GM19395 (cell line): Measurements from ENCODE around the gene CEP131.

Experiments used
- ATAC-seq: cut with Tn5 transposase; IDR thresholded peaks from one replicate; pipeline ENCODE4 v1.9.1; 2021; ENCODE audit warnings: mild to moderate bottlenecking, moderate library complexity; ENCODE audit not compliant: unreplicated experiment

Gene CEP131

DNA sequence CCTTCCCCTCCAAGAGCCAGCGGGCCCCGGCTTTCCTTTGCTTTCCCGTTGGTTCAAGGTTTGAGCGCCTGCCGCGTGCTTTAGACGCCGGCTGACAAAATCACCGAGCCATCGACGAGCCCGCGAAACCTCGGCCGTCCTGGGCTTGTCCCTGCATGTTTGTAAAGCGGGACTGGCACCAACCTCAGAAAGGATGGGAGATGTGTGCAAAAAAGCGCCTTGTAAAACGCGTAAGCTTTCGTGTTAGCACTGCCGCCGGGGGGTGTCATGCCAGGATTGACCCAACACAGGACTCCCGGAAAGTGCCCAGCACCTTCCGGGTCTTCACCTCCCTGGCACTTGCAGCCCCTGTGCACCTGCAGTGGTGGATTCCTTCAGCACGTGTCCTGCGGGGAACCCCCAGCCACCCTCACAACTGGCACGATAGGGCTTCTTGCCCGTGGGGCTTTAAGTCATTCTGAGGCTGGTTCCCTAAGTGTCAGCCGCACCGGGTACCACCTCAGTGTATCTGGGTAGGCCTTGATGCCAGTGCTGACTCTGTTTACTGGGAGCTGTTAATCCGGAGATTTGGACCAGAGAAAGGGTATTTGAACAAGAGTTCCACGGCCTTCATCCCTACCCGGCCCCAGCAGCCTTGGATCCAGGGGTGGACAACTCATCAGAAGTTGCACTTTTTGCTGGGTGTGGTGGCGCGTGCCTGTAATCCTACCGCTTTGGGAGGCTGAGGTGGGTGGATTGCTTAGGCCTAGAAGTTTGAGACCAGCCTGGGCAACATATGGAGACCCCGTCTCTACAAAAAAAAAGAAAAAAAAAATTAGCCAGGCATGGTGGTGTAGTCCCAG is 17.2 kb upstream of the CEP131 start:
- ATAC-seq: no peak

DNA sequence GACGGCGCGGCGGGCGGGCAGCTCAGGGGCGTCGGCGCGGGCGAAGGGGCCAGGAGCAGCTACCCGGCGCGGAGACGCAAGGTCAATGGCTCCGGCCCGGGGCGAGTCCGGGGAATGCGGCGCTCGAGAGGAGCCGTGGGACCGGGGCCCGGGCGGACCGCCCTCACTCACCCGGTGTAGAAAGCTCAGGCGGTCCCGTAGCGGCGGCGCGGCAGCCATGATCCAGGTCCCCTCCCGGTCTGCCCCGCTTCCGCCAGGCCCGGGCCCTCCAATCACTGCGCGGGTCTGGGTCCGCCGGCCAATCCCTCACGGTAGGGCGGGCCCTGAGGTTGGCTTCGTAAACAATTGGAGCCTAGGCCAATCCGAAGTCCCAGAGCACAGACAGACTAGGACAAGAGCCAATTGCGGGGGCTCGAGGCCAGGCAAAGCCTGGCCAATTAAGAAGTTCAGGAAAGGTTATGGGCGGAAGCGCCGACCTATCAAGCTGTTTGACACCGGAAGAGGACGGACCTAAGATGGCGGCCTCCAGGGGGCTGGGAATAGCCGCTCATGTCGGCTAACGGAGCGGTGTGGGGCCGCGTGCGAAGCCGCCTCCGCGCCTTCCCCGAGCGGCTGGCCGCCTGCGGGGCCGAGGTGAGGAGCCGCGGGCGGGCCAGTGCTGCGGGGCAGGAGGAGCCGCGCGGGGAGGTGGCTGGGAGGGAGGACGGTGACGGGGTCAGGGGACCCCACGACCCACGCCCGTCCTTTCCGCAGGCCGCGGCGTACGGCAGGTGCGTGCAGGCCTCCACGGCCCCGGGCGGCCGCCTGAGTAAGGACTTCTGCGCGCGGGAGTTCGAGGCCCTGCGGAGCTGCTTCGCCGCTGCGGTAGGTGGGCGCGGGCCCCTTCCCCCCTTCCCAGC is 16.3 kb upstream of the CEP131 start, which contains the start of the genes NDUFAF8 and TEPSIN:
Gene NDUFAF8, plus strand, starts transcription at position 504 of the 899 bp plus-strand sequence. Its CDS starts 46 bp downstream, at position 550.
Gene TEPSIN, minus strand, starts transcription at position 241 of the 899 bp plus-strand sequence. Its CDS starts 22 bp downstream, at position 219.
- peak; percentile 93 for ATAC-seq

DNA sequence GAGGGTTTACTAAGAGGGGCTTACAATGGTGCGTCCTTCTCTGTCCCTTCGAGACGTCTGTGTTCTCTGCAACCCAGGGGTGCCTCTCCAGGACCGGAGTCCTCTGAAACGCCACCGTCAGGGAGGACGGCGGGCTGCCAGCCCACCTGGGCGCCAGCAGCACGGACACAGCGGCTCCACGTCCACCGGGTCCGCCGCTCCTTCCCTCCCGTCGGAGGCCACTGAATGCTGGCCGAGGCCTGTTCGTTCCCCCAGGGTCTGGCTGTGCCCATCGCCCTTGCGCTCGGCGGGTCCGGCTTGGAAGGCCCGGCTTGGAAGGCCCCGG is 15.7 kb upstream of the CEP131 start:
- no peak for ATAC-seq

DNA sequence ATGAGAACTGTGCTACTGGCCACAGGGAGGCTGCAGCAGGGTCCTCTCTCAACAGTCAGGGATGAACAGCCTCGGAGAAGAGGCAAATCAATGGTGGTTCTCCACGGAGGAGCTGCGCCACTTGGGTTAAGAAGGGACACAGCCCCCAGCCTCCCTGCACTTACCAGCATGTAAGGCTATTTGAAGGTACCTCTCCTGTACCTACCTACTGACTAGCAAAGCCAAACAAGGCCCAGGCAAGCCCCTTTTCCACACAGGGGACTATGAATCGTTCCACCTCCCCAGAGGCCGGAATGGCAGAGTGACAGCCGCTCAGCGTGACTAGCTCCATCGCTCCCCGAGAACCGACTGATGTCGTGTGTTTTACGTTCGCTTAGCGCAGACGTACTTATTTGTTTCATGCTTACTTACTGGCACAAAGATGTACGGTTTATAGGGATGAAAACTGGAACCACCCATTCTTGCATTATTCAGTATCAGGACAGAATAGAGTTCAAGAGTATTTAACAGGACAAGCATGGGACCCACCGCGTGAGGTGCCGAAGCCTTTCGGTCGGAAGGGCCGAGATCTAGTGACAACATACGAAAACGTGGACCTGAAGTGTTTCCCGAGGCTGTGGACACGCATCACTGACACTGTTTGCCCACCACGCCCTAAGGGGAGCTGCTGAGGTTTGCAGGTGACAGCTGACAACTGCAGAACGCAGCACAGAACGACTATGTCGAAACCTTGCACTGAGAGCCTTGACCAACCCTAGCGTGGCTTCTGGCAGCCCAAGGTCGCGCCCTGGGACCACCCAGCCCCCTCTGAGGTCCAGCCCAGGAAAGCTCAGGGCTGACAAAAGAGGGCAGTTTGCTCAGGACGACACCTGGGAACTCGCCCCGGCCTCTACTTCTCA is 15.1 kb upstream of the CEP131 start:
- ATAC-seq: no peak

DNA sequence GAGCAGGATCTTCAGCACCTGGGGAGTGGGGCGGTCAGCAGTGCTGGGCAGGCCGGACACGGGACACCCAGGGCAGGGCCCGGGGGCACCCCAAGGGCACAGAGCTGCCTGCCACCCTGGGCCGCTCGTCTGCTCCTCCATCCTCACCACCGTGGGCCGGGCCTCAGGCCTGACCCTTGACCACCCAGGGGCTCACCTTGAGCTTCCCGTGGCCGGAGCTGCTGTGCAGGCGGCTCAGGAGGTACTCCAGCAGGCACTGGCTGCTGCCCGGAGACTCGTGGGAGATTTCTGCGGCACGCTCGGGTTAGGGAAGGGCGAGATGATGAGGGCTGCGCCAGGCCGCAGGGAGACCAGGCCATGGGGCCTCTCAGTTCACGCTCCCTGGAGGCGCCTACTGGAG is 14.0 kb upstream of the CEP131 start:
- no peak for ATAC-seq

DNA sequence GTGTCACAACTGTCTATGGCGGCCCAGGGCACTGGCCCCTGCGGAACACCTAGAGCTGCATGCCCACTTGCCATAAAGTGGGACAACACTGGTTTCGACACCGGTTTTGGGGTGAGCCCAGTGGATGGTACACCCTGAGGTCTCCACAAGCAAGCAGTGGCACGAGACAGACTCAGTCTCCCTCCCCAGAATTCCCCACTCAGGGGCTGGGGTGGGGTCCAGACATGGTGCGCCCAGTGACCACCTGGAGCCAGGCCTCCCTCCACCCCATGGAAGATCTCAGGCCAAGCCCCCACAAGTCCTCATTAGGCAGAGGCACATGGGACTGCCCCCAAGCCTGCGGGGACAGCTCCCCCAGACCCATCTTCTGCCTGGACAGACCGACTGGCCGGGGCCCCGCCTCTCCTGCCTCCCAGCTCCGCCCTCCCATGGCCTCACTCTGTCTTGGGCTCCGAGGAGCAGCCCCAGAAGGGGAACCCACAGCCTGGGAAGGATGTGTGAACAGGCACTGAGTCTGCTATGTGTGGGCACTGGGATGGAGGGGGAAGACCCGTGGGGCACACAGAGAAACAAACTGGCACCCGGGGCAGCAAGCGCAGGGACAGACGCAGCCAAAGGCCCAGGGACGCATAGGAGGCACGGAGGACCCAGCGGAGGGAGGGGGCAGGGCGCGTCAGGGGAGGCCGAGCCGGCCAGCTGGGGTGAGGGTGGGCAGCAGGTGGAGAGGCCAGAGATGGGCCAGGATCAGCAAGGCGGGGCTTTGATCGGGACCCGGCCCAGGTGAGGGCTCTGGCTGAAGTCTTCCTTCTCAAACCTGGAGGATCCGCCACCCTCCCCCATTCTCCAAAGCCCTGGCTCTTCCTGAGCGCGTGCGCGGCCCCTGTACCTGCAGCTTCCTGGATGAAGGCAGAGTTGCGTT is 13.3 kb upstream of the CEP131 start:
- no peak for ATAC-seq

DNA sequence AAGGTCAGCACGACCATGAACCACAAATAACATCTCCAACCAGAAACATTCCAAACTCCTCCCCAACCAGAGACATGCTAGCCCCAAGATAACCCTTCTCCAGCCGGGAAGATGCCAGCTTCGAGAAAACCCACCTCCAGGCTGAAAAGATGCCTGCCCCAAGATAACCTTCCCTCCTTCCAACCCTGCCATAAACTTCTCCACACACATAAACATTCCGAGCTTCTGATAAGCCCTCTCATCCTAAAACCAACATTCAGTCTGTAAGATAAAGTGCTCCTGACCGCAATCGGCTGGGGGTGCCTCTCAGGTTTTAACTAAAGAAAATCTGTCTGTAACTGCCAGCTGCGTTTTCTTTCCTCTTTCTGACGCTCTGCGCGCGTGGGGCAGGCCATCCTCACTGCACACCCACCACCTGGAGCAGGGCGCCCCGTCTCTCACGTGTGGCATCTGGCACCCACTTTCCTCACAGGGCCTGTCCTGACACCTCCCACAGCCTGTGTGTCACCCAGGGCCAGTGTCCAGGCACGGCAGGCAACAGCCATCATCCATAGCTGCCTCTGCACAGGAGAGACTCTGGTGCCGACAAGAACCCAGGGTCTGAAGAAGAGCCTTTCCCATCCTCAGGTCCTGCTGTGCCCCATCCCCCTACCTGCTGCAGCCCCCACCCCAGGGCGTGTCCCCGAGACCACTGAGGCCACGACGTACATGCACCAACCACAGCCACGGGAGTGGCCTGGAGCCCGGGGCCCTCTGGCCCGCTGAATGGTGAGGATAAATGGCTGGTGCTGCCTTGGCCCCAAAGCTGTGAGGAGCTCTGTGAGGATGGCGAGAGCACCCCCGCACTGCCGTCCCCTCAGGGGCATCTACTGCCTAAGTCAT is 12.4 kb upstream of the CEP131 start:
- no peak for ATAC-seq

DNA sequence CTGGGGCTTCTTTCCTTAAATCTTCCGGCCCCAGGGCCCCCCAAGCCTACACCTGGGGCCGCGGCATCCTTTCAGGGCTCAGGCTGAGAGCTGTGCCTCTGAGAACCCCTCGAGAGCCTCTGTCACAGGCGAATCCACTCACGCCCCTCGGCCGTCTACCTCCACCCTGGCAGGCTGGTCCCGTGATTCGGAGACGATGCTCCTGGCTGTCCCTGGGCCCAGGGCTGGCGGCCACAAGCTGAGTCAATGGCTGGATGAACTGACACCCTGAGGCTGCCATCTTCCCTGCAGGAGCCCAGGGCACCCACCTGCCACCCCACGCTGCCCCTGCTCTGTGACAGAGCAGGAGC is 11.7 kb upstream of the CEP131 start:
- ATAC-seq: no peak

DNA sequence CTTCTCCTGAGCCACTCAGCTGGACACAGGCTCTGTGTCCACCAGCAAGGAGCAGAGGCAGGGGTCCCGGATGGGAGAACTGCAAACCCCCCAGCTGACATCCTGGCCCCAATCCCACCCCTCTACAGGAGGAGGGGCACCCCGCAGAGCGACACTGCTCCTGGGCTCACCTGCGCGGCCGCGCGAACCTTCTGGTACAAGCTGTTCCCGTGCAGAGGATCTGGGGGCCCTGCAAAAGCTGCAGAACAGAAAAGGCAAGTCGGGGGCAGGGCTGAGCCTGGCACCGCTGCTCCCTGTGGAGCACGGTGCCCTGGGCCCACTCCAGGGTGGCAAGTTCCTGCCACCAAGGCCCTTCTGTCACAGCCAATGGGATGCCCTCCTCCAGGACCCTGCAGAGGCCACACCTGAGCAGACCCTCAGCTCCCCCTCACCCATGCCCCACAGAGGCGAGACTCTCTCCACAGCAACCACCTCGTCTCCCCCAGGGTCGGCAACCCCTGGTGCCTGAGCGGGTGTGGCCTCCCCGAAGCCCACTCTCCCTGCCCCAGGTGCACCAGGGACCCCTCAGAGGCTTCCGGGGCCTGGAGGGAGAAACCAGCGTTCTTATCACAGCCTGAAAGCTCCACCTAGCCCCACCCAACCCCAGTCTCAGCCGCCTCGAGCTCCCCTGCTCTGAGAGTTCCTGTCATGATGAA is 11.2 kb upstream of the CEP131 start:
- no peak for ATAC-seq

DNA sequence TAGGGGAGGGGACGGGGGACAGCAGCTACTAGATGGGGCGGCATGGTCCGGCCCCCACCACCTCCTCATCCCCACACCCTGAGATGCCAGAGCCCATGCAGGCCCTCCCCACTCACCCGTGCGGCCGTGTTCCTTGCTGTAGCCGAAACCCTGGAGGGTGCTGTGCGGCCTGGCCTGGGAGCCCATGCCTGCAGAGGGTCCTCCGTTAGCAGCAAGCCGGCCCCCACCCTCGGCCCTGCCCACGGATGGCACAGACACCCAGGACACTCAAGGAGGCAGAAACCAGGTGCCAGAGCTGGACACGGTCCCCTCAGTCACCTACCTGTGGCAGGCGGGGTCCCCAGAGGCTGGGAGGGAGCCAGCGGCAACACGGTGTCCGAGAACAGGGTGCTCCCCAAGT is 10.6 kb upstream of the CEP131 start:
- no peak for ATAC-seq

DNA sequence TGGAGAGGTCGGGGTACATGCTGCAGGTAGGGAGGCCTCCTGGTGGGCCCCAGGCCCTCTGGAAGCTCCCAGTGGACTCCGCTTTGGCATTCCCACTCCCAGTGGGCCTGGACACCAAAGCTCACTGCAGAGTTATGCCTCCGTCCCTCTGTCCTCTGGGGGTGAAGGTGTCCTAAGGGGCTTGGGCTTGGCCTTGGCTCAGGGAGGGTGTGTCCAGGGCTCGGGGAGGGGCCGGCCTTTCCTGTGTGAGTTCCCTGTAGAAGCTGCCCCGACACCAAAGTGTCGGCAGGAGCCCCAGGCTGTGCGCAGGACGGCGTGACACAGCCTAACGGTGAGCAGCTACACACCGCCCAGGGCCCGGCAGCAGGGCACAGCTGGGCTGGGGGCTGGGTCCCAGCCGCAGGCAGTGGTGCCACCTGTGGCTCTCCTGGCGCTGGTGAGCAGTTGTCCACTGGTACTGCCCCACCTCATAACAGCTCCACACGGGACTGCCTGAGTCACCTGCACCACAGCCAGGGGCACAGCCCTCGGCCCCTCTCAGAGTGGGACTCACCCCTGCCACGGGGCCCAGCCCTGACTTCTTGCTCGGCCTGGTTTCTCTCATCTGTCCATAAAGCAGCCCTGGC is 10.0 kb upstream of the CEP131 start:
- ATAC-seq: no peak

DNA sequence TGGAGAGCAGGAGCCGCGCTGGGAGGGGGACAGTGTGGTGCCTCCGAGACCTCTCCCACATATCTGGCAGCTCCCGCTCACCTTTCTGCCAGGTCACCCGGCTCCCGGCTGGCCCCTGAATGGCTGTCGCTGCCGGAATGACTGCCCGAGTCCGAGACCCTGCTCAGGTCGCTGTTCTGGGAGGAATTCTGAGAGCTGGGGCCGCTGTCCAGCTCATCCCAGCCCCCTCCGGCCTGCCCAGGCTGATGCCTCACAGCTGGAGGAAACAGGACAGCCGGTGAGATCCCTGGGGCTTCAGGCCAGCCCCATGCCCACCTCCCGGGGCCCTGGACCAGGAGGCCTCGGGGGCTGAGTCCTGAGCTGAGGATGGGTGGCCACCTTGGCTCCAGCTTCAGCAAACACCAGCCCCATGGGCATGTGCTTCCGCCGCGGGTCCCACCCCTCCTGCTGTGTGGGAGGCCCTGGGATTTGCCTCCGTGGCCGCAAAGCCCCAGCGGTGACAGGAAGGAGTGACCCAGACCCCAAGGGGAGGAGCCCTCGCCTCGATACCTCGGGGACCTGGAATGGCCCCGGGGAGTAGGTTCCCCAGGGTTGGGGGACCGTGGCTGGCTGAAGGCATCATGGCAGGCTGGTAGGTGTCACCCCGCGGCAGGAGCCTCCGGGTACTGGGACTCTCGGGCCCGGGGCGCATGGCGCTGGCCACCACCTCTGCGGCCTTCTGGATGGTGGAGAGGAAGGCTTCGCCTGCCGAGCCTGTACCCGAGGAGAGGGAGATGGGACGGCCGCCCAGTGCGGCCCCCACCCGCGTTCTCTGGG is 9.2 kb upstream of the CEP131 start:
- ATAC-seq: no peak

DNA sequence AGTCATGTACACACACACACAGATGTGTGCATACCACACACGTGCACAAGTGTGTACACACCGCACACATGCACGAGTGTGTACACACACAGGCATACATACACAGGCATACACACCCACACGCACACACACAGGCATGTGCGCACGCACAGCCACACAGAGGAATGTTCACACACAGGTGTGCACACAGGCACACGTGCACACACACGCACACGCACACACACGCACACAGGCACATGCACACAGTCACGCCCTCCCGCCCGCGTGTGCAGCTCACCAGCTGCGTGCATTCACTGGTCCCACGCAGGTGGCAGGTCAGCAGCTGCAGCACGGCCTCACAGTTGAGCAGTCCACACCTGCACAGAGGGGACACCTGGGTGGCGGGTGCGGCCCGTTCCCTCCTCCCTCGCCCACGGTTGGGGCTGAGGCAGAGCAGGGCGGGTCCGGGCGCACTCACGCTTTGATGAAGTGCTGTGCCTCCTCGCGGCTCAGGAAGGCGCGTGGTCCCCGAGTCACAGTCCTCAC is 8.4 kb upstream of the CEP131 start:
- no peak for ATAC-seq

DNA sequence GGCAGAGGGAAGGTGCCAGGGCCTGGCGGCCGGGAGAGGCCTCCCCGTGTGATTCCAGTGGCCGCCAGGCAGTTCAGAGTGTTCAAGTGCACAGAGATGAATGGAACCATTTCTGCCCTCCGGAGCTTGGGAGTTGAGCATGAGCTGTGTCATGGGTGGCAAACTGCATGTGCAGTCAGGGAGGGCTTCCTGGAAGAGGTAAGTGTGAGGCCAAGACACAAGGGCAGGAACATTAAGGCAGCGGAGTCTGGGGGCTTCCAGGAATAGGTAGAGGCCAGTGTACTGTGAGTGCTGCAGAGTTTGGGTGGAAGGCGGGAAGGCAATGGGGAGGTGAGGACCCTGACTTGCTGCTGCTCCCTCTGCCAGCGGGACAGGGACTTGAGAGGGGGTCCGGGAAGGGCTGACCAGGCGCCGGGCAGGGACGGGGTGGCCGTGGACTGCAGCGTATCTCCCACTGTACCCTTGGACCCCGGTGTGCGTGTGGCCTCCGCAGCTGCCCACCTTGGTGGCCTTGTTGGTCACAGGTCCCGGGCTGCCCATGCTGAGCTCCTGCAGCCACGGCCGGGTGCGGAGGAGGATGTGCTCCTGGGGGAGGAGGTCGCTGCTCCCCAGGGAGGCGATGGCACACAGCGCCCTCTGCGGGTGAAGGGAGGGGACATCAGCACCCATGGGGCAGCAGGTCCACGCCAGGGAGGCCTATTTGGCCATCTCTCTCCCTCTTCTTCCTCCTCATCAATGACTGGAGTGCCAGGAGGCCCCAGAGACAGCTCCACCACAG is 7.5 kb upstream of the CEP131 start:
- ATAC-seq: no peak

DNA sequence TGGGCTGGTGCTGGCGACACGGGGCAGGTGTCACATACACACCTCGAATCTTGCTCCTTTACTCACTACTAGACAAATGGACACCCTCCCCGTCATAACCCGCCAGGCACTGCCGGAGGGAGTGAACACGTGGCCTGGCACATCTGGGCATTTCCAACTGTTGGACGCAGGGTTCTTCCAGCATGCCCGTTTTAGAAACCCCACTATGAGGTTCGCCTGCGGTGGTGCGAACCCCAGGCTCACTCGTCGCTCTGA is 6.8 kb upstream of the CEP131 start:
- no peak for ATAC-seq
